ENCODE data around the gene TMEM107.

- TF ChIP-seq CTCF (conservative IDR thresholded peaks at IDR 0.05 in 1 of 2, IDR thresholded peaks at IDR 0.05 in 1 of 2; ENCODE audit: low read depth in 1 of 2, low read length in 2 of 2) (no peak), EZH2 (IDR thresholded peaks at IDR 0.05; ENCODE audit: low read length, missing control alignments) (no peak)
Observed at GRCh38 chr17:8155231-8155995, 20.8 kb downstream of the TMEM107 start.

All from fibroblast of lung (primary cell).